ENCODE measurements around the gene ANKRD2. TPM values are rescaled to one million over a fixed set of nuclear protein-coding genes. Genes with fewer than 3 reads are reported as not detected.
A peak's percentile ranks its signal among the peaks of the same experiment; 100 is the strongest.
"Not testable (repeated sequence)": the region's sequence is repeated elsewhere in the genome, so short reads cannot be mapped to it uniquely, and the experiment has no call there.

The ANKRD2 gene
- total RNA-seq, 1 donor from 2014 or later, result not detected

- no peak for ATAC-seq
- DNase-seq (ENCODE audit: low spot score), result no peak
Observed at GRCh38 chr10:97546456-97547270, 25.9 kb upstream of the ANKRD2 start.

GRCh38 chr10:97547271-97547600 lies 25.3 kb upstream of the ANKRD2 start:
- ATAC-seq (no peak), DNase-seq (ENCODE audit: low spot score) (no peak)

GRCh38 chr10:97547962-97548361 lies 24.6 kb upstream of the ANKRD2 start:
- no peak for DNase-seq (ENCODE audit: low spot score)
- no peak for ATAC-seq

- ATAC-seq, result no peak
- no peak for DNase-seq (ENCODE audit: low spot score)
Observed at GRCh38 chr10:97548828-97549455, 23.6 kb upstream of the ANKRD2 start.

DNA sequence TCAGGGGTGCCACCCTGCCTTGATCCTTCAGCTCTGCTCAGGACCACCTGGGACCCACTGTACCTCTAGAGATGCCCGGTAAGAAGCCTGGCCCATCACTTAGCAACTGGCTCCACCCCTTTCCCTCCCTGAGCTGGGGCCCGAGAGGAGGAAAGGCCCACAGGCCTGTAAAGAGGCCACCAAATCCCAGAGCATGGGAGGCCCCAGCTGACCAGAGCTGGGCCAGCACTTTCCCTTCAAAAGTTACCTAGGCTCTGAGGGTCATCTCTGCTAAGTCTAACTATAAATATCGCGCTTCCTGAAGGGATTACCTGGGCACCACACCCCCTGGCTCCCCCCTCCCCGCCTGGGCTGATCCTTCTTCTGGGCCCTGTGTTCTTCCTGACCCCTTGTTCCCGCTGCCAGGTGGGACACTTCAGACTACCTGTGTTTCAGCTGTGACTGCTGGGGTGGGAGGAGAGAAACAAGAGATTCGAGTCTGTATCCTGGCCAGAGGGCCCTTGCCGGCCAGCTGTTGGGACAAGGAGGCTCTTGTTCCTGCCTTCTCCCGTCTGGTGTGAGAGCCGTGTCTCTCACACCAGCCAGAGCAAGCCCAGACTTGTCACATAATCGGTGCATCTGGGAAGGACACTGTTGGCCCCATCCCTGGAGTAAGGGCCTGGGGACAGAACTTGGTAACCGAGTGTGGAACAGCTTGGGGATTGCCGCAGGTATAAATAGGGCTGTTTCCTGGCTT lies 22.8 kb upstream of the ANKRD2 start:
- DNase-seq (ENCODE audit: low spot score), result no peak
- no peak for ATAC-seq

DNA sequence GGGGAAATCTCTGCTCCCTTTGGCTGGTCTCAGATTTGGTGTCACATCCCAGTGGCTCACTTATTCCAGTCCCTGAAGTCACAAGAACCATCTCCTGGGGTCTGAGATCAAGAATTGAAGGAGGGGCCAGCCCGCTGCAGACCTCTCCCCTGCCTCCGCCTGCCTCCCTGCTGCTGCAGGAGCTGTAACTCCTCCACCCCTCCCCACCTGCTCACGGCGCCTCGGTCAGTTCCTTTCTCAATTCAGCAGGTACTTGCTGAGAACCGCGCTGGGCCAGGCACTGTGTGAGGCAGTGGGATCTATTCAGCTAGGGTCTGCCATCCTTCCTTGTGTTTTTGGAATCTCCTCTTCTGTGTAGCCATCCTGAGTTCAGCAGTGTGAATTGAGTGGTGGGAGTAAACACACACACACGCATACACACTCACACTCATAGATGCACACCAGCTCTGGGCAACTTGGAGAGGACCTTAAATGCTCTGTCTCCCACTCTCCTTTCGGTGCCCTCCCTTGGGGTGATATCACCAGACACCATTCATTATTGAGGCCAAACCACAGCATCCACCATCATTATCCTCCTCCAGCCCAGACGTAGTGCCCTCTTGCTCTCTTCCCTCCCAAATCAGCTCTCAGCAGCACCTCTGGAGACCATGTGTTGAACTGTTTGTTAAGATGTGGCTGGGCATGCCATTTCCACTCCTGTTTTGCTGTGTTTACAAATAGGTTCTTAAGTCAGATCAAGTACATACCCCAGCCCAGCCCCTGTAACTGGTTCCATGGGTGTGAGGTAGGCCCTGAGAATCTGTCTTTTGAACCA lies 22.0 kb upstream of the ANKRD2 start:
- ATAC-seq, result no peak
- no peak for DNase-seq (ENCODE audit: low spot score)

DNA sequence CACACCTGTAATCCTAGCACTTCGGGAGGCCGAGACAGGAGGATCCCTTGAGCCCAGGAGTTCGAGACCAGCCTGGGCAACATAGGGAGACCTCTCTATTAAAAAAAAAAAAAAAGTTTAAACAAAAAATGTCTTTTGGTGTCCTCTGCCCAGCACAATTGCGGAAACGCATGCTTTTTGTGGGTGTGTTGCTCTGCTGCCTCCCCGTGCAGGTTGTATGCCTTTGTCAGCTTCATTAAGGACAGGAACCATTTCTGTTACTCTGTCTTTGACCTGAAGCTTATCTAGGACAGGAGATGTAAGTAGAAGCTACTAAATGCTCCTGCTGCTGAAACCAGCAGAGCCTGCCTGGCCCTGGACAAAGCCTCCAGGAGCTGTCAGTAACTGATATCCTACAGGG lies 21.3 kb upstream of the ANKRD2 start:
- ATAC-seq (no peak), DNase-seq (ENCODE audit: low spot score) (no peak)

DNA sequence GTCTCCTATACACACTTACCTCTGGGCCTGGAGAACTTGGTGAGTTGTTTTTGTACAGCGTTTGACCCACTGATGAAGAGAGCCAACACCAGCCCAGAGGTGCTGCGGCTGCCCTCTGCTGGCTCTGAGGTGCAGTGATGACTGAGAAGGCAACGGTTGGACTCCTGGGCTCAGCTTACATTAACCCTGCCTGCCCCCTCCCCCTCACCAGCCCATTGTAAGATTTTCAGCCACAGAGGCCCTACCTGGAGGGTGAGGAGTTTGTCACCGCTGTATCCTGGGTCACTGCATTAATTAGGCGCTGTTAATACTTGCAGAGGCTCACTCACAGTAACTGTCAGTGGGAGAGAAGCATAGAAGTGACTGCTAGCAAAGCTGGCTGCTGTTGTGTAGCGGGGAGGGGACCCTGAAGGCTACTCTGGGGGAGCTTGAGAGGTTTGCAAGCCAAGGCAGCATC lies 19.0 kb upstream of the ANKRD2 start:
- ATAC-seq (peak; percentile 99), DNase-seq (ENCODE audit: low spot score) (peak; percentile 70)

- ATAC-seq; DNase-seq (ENCODE audit: low spot score): not testable (repeated sequence)
Observed at GRCh38 chr10:97554336-97554735, 18.2 kb upstream of the ANKRD2 start.

DNA sequence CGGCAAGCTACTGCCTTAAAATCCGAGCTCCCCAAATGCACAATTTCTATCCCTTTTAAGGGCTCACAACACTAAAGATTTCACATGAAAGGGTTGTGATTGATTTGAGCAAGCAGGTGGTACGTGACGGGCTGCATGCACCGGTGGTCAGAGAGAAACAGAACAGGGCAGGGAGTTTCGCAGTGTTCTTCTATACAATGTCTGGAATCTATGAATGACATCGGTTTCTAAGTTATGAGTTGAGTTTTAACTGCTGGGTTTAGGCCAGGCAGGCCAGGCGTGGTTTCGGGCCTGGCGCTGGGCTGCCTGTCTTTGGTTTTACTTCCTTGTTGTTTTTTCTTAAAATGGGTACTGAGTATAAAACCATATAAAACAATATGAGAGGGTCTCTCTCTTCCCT lies 17.0 kb upstream of the ANKRD2 start:
- not testable (repeated sequence) for ATAC-seq; DNase-seq (ENCODE audit: low spot score)

- DNase-seq (ENCODE audit: low spot score), result peak; percentile 80
- peak; percentile 93 for ATAC-seq
Observed at GRCh38 chr10:97560731-97561381, 11.7 kb upstream of the ANKRD2 start.

DNA sequence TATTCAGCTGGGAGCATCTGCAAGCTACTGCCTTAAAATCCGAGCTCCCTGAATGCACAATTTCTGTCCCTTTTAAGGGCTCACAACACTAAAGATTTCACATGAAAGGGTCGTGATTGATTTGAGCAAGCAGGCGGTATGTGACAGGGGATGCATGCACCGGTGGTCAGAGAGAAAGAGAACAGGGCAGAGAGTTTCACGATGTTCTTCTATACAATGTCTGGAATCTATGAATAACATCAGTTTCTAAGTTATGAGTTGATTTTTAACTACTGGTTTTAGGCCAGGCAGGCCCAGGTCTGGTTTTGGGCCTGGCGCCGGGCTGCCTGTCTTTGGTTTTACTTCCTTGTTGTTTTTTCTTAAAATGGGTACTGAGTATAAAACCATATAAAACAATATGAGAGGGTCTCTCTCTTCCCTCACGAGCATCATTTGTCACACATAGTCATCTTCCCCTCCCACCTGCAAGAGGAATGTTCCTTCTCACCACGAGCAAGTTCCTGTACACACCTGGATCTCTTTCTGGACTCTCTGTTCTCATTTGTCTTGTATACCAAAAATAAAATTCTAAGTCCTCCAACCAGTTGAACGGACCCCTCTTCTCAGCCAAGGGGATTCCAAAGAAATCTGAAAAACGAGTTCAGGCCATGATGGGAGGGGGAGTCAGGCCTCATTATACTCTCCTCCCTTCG lies 11.0 kb upstream of the ANKRD2 start:
- not testable (repeated sequence) for ATAC-seq; DNase-seq (ENCODE audit: low spot score)

DNA sequence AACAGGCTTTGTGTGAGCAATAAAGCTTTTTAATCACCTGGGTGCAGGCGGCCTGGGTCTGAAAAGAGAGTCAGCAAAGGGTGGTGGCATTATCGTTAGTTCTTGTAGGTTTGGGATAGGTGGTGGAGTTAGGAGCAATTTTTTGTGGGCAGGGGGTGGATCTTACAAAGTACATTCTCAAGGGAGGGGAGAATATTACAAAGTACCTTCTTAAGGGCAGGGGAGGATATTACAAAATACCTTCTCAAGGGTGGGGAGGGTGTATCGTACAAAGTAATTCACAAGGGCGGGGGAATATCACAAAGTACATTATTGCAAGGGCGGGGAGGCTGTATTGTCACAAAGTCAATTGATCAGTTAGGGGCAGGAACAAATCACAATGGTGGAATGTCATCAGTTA lies 10.2 kb upstream of the ANKRD2 start:
- not testable (repeated sequence) for ATAC-seq; DNase-seq (ENCODE audit: low spot score)

DNA sequence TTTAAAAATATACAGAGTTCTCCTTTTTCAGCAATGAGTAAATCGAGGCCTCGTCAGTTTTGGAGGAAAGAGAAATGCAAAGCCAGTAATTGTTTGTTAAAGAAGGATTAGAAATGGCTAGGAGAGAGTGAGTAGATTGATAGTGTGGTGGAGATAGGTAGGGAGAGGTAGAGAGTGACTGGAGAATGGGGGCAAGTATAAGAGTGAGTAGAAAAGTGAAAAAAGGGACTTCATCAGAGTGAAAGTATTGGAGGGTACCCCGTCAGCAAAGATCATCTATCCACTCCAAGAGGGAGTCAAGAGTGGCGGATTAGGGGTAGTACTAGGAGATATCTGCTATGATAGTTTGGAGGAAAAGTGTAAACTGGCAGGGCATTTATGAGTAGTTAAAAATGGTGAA lies 9.2 kb upstream of the ANKRD2 start:
- DNase-seq (ENCODE audit: low spot score) (no peak), ATAC-seq (no peak)

DNA sequence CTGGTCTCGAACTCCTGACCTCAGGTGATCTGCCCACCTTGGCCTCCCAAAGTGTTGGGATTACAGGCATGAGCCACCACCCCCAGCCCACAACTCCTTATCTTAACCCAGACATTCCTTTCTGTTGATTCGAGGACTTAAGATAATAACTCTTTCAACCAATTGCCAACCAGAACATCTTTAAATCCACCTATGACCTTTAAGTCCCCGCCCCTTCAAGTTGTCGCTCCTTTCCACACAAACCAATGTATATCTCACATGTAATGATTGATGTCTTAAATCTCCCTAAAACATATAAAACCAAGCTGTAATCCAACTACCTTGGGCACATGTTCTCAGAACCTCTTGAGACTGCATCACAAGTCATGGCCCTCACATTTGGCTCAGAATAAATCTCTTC lies 7.8 kb upstream of the ANKRD2 start:
- ATAC-seq, result no peak
- DNase-seq (ENCODE audit: low spot score), result no peak

DNA sequence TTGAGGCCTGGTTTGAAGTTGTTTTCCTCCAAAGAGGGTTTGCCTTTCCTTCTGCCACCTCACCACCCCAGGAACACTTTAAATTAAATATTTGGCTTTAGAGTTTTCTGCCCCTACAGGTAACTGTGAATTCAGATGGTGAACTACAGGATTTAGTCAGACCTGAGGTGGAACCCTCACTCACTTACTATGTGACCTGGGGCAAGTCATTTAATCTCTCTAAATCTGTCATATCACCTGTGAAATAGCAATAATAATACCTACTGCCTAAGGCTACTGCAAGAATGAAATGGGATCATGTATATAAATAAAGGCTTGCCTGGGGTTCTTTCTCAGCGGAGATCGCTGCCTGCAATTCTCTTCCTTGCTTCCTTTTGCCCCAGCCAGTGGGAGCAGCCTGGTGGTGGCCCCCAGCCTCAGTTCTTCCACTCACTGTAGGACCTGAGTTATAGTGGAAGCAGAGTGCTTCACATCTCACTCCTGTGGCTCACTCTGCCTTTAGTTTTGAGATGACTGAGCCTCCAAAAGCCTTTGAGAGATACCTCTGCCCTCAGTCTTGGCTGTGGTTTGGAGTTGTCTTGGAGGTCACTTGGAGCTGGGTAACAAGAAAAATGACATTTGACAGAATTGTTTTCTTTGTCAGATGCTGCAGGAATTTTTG lies 6.1 kb upstream of the ANKRD2 start:
- ATAC-seq (no peak), DNase-seq (ENCODE audit: low spot score) (no peak)

- DNase-seq (ENCODE audit: low spot score) (no peak), ATAC-seq (no peak)
Observed at GRCh38 chr10:97567891-97568290, 4.7 kb upstream of the ANKRD2 start.

- DNase-seq (ENCODE audit: low spot score) (no peak), ATAC-seq (no peak)
Observed at GRCh38 chr10:97570146-97570788, 2.3 kb upstream of the ANKRD2 start.

All from left lobe of liver (tissue), 2 donors.